IPS-15b (cell line): Measurements from ENCODE around the gene ZDHHC20.

ENCODE experiments used
- H3K27me3 ChIP-seq: one replicate; pipeline ENCODE4 v1.6.1; 2013; ENCODE audit warnings: low read length; ENCODE audit not compliant: control insufficient read depth, insufficient read depth
- H3K36me3 ChIP-seq: one replicate; pipeline ENCODE4 v1.6.1; 2013; ENCODE audit warnings: low read length; ENCODE audit not compliant: control insufficient read depth, insufficient read depth
- H3K4me1 ChIP-seq: one replicate; pipeline ENCODE4 v1.6.1; 2013; ENCODE audit warnings: mild to moderate bottlenecking, low read length; ENCODE audit not compliant: control insufficient read depth, insufficient read depth
- H3K4me3 ChIP-seq: one replicate; pipeline ENCODE4 v1.5.1; 2013; ENCODE audit warnings: low read depth, low read length
- H3K9ac ChIP-seq: one replicate; pipeline ENCODE4 v1.6.1; 2013; ENCODE audit warnings: low read depth, mild to moderate bottlenecking, low read length
- H3K9me3 ChIP-seq: one replicate; pipeline ENCODE4 v1.6.1; 2013; ENCODE audit warnings: mild to moderate bottlenecking, low read length; ENCODE audit not compliant: control insufficient read depth, insufficient read depth

The ZDHHC20 gene

GRCh38 chr13:21359855-21360254, 99.2 kb downstream of the ZDHHC20 start:
- Histone ChIP-seq H3K4me1 (no peaks in the 10 kb centered on the region), H3K9ac (no peak overlapping the region), H3K36me3 (no peaks in the 10 kb centered on the region), H3K9me3 (no peaks in the 10 kb centered on the region), H3K27me3 (no peaks in the 10 kb centered on the region), H3K4me3 (no peak overlapping the region)

GRCh38 chr13:21355304-21355703, 103.8 kb downstream of the ZDHHC20 start:
- no peaks in the 10 kb centered on the region for H3K9me3 ChIP-seq
- no peaks in the 10 kb centered on the region for H3K36me3 ChIP-seq
- no peak overlapping the region for H3K4me3 ChIP-seq
- H3K4me1 ChIP-seq: no peaks in the 10 kb centered on the region
- H3K9ac ChIP-seq: no peak overlapping the region
- no peaks in the 10 kb centered on the region for H3K27me3 ChIP-seq

DNA sequence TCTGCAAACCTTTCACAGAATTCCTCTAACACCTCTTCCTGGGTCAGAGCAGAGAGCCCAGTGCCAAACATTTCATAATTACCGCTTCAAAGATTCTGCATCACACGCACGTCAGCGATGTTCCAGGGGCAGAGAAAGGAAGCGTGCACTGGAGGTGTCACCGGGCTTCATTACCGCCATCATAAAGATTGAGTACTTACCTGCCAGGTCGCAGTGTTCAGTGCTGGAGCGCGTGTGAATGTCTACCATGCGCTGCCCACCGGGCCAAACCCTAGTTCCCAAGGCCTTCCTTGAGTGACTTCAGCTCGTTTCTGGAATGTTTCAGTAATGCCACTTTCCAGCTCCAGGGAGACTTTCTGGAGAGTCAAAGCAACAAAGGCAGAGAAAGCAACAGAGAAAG, 104.4 kb downstream of the ZDHHC20 start:
- Histone ChIP-seq H3K9me3 (no peaks in the 10 kb centered on the region), H3K4me3 (no peak overlapping the region), H3K27me3 (no peaks in the 10 kb centered on the region), H3K4me1 (no peaks in the 10 kb centered on the region), H3K36me3 (no peaks in the 10 kb centered on the region), H3K9ac (no peak overlapping the region)

DNA sequence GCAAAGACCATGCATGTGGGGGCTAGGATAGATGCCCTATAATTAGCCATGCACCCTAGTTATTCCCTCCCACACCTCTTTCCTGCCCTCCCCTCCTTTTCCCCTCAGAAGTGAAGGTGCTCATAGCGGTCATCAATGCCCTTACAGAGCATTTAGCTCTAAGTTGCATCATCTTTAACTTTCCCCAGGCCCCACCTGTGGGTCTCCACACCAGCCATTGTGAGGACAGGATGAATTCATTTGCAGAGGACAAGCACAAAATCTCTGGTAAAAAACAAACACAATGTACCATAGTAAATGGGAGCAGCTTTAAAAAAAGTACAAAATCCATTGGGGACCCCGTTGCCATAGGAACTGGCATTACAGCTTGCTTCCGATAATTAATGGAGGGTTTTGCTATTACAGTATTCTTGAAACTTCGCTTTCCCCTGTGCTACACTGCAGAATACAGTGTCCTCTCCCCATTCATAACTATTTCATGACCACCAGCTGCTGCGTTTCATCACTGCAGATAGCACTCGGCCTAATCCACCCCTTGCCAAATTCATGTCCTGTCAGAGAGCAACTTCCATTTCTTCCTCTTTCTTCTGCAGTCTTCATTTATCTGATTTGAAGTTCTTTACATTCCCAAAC, 110.5 kb downstream of the ZDHHC20 start:
- no peak overlapping the region for H3K9ac ChIP-seq
- no peaks in the 10 kb centered on the region for H3K9me3 ChIP-seq
- no peaks in the 10 kb centered on the region for H3K36me3 ChIP-seq
- no peaks in the 10 kb centered on the region for H3K27me3 ChIP-seq
- H3K4me3 ChIP-seq: no peak overlapping the region
- no peaks in the 10 kb centered on the region for H3K4me1 ChIP-seq

- Histone ChIP-seq H3K4me1 (no peaks in the 10 kb centered on the region), H3K4me3 (no peak overlapping the region), H3K36me3 (no peaks in the 10 kb centered on the region), H3K9ac (no peak overlapping the region), H3K9me3 (no peaks in the 10 kb centered on the region), H3K27me3 (no peaks in the 10 kb centered on the region)
Measured at GRCh38 chr13:21347753-21348318, 111.3 kb downstream of the ZDHHC20 start.

- peaks cover 3% of the 10 kb centered on the region for H3K4me1 ChIP-seq
- no peaks in the 10 kb centered on the region for H3K27me3 ChIP-seq
- H3K9me3 ChIP-seq: no peaks in the 10 kb centered on the region
- no peak overlapping the region for H3K9ac ChIP-seq
- H3K36me3 ChIP-seq: no peaks in the 10 kb centered on the region
- no peak overlapping the region for H3K4me3 ChIP-seq
Measured at GRCh38 chr13:21344662-21345176, 114.4 kb downstream of the ZDHHC20 start.

DNA sequence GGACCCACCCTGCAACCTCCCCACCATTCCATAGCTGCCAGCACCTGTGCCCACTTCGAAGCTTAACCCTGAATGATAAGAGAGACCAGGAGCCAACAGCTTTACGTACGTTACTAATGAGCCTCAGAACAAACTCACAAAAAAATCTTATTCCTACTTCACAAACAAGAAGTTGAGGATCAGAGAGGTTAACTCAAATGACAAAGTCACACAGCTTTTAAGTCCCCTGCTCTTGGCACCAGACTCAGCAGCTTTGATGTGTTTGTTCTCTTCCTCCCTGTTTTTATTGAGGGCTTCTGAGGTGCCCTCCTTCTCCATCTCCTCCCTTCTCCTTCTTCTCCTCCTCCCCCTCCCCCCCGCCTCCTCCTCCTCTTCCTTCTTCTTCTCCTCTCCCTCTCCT, 115.4 kb downstream of the ZDHHC20 start:
- Histone ChIP-seq H3K9ac (no peak overlapping the region), H3K4me3 (no peak overlapping the region), H3K4me1 (peaks cover 6% of the 10 kb centered on the region), H3K36me3 (no peaks in the 10 kb centered on the region), H3K9me3 (no peaks in the 10 kb centered on the region), H3K27me3 (no peaks in the 10 kb centered on the region)

- H3K4me1 ChIP-seq: peaks cover 12% of the 10 kb centered on the region
- no peaks in the 10 kb centered on the region for H3K36me3 ChIP-seq
- H3K9ac ChIP-seq: no peak overlapping the region
- H3K27me3 ChIP-seq: no peaks in the 10 kb centered on the region
- H3K4me3 ChIP-seq: no peak overlapping the region
- H3K9me3 ChIP-seq: no peaks in the 10 kb centered on the region
Measured at GRCh38 chr13:21342699-21343442, 116.2 kb downstream of the ZDHHC20 start.

DNA sequence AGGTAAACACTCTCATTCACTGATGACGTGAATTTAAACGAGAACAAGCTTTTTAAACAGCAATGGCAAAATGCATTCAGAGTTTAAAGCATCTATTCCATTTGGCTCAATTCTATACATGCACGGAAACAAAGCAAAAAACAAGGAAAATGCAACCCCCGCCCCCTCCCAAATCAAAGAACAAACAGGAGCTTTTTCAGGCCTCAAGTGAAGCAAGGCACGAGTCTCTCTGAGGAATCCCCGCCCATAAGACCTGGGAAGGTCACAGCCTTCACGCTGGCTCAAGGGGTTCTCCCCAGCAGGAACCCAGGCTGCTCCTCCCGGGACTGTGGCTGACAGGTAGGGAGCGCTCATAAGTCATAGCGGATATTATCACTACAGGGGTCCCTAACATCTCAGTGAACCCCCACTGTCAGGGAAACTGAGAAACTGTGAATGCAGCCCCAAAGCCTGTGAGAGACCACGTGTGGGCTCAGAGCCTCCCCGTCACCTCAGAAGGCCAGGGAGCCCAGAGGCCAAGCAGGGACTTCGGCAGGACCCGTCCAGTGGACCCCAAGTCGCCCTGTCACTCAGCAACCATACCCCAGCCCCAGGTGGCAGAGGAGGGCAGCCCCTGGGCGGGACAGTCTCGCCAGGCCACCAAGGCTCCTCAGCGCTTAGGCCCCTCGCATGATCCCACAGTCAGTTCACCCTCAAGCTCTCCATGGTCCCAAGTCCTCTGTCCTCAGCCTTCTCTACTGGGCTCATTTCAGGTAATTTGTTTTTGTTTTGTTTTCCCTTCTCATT, 117.3 kb downstream of the ZDHHC20 start:
- Histone ChIP-seq H3K9ac (no peak overlapping the region), H3K27me3 (no peaks in the 10 kb centered on the region), H3K36me3 (no peaks in the 10 kb centered on the region), H3K9me3 (no peaks in the 10 kb centered on the region), H3K4me1 (peaks cover 15% of the 10 kb centered on the region), H3K4me3 (no peak overlapping the region)

DNA sequence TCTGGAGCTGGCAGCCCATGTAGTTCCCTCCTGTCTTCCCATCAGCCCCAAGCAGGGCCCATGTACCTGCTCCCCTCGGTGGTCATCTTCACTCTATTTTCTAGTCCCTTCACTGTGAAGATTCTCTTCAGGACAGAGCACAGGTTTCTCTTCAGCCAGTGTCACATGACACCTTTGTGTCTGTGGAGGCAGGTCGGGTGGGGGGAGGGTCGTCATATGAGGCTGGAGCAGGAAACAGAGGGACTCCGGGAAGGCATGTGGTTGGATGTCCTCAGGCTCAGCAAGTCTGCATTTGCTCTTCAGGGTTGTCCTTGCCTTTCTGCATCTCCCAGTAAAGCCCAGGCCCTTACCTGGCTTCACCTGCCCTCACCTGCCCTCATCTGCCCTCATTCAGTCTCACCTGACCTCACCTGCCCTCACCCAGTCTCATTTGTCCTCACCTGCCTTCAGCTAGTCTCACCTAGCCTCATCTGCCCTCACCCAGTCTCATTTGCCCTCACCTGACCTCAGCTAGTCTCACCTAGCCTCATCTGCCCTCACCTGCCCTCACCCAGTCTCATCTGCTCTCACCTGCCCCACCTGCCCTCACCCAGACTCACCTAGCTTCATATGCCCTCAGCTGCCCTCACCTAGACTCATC, 120.3 kb downstream of the ZDHHC20 start:
- Histone ChIP-seq H3K9me3 (no peaks in the 10 kb centered on the region), H3K4me3 (no peak overlapping the region), H3K9ac (no peak overlapping the region), H3K27me3 (no peaks in the 10 kb centered on the region), H3K4me1 (peaks cover 16% of the 10 kb centered on the region), H3K36me3 (no peaks in the 10 kb centered on the region)

- no peaks in the 10 kb centered on the region for H3K9me3 ChIP-seq
- no peak overlapping the region for H3K9ac ChIP-seq
- H3K27me3 ChIP-seq: no peaks in the 10 kb centered on the region
- H3K36me3 ChIP-seq: no peaks in the 10 kb centered on the region
- H3K4me1 ChIP-seq: peaks cover 16% of the 10 kb centered on the region
- H3K4me3 ChIP-seq: no peak overlapping the region
Measured at GRCh38 chr13:21338156-21338555, 120.9 kb downstream of the ZDHHC20 start.
